Activated T-cell treated with anti-CD3 and anti-CD28 coated beads, Interleukin-2, amount 50 U/mL, for 48 hours (primary cell): Measurements from ENCODE around the gene SLC12A8.
A peak's percentile ranks its signal among the peaks of the same experiment; 100 is the strongest.

Source experiments
- DNase-seq, 2 experiments: peaks; one replicate each; pipeline ENCODE4 v3.0.0-alpha.2; 2020

Gene SLC12A8

DNA sequence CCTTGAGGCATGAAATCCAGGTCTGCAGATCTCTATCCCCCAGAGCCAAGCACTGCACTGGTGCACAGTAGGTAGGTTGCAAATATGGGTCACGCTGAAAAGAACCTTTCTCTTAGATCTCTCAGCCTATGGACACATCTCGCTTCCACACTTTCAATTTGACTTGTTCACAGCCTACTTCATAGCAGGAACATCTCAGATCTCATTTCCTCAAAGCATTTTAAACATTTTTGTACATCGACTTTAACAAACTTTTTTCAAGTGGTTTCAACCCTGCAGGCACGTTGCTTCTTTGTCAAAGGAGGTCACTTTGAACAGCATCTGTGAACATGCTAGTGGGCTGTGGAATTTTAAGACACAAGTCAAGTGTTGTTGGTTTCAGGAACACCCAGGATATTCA lies 76.0 kb downstream of the SLC12A8 start:
- DNase-seq: no peak

DNA sequence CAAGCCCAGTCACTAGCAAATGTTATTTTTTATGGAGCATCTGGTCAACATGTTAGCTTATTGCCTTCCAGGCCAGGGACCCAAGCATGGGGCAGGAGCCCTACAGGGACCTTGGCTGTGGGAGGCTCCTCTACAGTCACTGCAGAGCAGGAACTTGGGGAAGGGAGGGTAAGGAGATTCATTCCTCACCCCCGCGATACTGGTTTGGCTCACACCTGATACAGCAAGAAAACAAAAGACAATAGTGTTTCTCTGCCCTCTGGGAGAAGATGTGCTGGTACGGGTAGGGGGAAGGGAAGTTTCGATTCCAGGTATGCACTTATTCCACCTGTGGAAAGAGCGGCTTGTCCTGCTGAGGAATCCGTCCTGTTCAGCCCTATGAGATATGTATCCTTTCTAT lies 77.6 kb downstream of the SLC12A8 start:
- no peak for DNase-seq

DNA sequence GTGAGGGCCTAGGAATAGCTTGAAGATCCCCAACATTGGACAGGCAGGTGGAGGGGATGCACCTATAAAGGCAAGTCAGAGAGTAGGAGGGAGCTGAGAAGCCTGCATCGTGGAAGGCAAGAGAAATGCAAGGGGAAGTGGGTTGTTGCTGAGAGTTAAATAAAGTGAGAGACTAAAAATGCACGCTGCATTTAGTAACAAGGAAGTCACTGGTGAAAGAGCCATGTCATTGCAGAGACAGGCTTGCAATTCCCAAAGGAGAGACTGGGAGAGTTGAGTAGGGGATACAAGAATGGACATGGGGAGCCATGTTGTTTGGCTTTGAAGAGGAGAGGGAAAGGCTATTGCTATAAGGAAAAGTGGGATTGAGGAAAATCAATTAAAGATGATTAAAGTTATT lies 79.7 kb downstream of the SLC12A8 start:
- DNase-seq: no peak

DNA sequence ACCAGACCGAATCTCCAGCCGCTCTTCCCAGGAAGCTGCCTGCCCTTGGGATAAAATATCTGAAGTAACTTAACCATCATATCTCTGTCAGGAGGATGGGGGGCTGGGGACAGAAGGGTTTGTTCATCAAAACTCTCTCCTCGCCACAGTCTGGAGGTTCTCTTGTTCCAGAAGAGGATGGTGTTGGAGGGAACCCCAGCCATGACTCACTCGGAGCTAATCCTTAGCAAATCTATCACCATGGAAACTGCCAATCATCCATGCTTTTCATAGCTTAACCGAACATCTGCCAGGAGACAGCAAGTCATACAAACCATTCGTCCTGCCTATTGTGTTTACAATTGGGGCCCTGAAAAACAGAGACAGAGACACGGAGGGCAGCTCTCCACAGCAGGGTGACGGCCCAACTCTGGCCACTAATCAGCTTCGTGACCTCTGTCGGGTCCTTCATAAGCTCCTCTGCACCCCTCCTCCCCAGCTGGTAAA lies 83.0 kb downstream of the SLC12A8 start:
- DNase-seq: no peak

DNA sequence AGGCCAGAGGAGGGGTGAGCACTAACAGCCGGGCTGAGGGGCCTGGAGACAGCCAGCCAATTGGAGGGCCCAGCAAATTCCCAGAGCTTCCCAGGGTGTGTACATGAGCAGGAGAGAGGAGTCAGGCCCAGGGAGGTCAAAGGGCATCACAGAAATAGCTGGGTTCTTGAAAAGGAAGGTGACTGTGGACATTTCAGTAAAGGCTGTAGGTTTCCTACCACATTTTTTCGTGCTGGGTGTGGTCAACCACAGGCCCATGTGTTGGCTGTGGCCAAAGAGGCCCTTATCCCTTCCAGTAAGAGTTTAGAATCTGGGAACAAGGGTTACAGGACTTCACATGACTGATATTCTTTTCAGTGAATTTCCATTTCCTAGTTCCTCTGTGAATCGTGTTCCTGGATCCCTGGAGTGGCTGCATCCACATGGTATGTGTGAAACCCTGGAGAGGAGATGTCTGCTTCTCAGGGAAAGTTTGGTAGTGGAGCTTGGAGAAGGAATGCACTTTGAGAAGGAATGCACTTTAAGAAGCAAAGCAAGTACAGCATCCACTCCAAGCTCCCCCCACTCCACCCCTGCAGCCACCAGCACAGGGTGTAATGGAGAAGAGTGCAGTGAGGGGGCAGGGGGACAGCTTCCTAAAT lies 83.6 kb downstream of the SLC12A8 start:
- no peak for DNase-seq

DNA sequence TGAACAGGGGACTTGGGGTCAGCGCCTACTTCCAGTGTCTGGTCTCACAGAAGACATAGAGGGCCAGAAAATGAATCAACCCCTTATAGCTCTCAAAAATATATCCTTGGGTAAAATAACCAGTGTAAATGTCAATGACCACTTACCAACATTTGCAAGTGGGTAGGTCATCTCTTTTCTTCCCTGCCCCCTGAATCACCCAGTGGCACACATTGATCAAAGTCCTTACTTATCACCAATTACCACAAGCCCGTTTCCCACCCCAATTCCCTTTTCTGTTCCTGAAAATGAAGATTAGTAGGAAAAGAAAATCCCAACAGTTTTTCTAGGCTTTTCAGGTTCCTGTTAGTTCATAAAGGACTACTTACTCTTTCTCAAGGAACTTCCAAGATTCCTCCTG lies 86.2 kb downstream of the SLC12A8 start:
- no peak for DNase-seq

DNA sequence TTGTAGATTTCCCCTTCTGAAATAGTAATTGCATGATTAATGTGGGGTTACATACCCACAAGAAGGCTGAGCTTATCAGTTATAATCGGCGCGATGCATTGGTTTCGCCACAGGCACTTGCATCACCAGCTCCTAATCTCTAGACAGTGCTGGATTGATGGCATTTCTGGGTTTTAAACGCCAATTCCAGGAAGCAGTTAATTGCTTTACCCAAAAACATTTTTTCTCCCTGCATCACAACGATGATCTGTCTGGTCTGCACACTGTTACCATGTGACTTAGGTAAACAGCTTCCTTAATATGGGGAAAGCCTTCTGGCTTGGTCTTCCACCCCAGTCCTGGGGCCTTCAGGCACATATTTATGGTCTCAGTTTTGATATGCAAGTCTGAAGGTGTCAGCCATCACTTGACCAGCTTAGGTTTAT lies 86.7 kb downstream of the SLC12A8 start:
- peak in 1 of 2 experiments; percentile 60 for DNase-seq

DNA sequence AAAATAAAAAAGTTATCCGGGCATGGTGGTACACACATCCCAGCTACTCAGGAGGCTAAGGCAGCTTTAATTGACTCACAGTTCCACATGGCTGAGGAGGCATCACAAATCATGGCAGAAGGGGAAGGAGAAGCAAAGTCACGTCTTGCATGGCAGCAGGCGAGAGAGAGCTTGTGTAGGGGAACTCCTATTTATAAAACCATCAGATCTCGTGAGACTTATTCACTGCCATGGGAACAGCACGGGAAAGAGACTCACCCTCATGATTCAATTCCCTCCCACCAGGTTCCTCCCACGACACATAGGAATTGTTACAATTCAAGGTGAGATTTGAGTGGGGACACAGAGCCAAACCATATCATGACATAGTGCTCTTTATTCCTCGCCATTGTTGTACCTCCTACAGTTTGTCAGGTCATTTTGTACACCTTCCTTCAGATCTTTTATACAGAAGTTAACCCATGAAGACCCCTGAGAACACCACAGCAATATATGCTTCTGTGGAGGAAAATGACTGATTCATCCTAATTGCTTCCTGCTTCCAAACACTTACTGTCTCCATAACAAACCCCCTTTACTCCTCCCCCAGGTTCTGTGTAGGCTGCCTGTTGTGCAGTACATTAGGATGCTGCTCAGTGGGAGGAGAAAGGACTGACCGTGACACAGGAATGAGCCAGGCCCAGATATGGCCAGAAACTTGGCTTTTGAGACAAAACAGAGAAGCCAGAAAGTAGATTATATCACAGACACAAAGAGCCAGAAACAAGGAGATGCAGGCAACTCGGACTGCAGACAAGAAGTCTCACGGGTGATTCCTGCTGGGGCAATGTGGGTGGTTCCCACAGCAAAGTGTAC lies 88.9 kb downstream of the SLC12A8 start:
- DNase-seq: no peak

DNA sequence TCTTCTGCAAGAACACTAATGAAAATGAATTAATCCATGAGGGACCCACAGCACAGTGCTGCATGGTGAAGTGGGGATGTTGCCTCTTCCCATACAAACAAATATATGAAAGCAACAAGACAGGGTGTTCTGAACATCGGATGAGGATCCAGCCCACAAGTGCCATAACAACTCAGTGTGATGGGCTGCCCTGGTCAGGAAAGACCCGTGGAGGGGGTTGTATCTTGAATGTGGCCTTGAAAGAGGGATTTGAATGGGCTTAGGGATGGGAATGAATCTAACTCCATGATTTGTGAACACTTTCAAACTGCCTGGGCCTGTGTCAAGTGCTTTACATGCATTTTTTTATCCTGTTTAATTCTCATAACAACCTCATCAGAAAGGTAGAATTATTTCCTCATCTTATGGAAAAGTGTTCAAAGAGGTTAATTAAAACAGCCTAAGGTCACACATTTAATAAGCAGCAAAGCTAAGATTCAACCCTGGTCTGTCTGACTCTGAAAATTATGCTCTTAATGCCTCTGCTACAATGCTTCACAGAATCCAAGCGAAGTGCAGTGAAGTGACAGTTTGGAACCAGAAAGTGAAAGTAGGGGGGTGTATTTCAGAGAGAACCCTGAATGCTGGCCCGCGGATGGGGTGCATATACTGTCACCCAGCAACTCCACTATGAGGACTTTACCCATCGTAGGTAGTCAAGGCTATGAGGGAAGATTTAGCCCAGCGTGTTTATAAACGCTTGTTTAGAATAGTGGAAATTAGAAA lies 91.1 kb downstream of the SLC12A8 start:
- DNase-seq: no peak

DNA sequence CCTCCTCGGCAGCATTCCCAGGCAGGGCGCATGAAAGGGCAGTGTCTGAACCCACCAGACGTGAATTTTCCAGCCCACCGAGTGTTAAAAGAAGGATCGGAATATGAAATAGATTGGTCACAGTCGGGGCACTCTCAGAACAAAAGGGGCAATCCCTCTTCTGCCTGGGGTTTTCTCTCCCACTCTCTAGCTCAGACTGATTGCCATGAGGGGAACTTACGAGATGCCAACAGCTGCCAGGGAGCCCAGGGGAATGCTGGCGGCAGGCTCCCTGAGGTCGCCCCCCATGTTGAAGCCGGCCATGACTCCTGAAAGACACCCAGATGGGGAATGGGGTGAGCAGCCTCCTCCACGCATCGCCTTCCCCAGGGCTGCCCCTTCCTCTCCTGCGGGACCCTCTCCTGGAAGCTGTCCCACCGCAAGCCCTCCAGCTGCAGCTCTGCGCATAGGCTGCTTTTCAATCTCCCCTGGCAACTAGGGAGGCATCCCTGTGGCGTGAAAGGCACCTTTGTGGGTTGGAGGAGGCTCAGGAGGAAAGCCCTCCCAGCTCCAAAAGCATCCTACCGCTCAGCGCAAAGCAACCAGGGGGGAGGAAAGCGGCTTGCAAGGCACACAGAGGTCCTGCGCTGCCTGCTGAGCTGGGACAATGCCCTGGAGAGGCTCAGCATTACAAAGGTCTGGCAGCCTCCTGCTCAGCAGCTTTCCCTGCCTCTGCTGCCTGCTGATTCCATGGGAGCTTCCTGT lies 92.0 kb downstream of the SLC12A8 start:
- DNase-seq: no peak

DNA sequence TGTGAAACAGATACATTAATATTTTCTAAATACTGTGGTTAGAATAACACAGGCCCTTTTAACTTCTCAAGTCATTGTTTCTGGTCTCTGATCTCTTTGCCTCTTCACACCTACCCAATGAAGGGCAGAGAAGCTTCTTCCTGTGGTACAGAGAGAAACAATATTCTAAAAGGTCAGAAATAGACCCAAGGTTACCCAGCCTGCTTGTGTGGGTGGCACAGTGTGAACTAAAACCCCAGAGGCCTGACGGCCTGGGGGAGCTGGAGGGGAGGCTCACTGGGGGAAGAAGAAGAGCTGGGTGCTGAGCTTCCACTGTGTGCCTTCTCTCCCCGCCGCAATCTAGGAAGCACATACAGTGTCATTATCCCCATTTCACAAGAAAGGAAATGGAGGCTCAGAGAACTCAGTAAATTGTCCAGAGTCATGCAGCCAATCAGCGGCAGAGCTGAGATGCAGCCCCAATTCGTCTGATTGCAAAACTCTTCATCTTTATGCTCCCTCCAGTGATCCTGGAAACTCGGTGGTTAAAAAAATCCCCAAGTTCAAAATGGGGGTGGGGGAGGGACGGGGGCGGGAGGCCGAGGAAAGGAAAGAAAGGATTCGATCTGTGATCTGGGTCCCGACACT lies 92.7 kb downstream of the SLC12A8 start:
- DNase-seq: no peak

DNA sequence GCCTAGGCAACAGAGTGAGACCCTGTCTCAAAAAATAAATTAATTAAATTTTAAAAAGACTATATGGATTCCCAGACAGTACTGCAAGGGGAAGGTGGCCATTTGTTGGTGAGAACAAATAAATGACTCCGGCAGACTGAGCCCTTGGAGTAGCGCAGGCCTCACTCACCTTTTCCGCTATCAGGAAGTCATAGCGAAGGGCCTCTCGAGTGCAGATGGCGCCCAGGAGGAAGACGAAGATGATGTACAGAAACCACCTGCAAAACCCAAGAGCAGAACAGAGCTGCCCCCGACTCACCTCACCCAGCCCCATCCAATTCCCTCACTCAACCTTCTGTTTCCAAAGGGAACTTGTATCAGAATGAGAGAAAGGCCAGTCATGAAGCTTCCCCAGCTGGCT lies 93.9 kb downstream of the SLC12A8 start:
- no peak for DNase-seq

DNA sequence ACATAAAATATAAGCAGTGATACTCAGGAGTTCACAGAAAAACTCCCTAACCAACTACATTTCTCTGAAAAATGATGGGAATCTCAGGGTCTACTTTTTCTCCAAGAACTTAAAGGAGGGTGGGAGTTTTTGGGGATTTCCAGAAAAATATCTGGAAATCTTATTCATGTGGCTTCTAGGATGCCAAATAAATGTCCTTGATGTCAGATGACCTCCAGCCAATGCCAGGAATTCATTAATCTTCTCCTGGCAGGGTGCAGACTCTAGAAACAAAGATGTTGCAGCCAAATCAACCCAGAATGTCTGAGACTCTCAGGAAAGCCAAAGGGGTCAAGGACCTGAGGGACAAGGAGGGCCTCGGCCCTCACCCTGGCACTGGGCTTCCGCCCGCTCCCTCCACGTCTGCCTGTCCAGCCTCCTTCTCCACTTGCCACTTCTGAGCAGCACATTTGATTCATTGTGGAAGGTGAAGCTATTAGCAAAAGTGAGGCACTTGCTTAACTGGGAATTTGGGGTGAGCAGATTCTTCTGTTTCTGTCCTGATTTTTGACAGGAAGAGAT lies 94.8 kb downstream of the SLC12A8 start:
- no peak for DNase-seq

DNA sequence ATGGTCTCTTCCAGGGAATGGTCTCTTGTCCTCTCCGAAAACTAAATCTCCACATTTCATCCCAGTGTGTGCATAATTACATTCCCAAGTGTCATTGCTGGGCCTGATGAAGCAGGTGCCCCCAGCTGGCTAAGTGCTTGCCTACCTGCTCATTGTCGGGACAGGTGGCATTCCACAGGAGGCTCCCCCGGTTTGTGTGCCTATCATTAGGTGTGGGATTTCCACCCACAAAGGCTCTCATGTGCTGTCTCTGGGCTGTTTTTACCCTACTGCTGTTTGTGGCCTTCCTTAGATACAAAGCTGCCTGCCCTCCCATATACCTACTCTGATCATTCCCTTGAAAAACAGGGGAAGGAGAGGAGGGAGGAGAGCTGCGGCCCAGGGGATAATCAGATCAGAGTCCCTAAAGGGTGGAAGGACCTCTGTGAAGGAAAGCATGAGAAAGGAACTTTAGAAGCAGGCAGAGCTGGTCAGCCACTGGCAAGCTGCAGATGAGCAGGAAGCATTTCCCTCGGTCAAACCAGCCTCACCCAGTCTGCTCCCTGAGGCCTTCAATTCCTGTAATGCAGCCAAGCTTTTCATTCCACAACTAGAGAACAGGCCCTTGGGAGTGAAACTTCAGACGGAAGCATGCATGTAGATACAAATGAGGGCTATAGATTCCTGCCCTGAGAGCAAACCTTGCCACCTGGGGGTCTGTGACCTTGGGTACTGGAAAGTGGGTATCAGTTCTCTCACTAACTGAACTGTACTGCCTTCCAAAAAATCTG lies 96.1 kb downstream of the SLC12A8 start:
- no peak for DNase-seq

DNA sequence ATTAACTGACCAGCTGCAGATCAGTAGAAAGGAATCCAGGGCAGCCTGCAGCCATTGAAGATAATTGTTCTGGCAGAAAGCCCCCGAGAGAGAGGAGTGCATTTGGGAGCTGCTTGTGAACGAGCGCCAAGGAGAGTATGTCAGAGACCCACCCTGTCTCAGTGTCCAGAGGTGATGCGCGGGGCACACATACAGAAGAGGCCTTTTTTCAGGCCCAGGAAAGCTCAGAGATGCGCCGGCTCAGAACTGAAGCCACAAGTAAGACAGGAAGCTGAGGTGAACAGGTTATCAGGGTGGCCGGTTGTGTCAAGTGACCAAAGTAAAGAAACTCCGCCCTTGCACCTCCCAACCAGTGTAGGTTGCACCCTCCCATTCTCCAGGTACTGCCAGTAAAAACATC lies 96.9 kb downstream of the SLC12A8 start:
- DNase-seq: no peak

DNA sequence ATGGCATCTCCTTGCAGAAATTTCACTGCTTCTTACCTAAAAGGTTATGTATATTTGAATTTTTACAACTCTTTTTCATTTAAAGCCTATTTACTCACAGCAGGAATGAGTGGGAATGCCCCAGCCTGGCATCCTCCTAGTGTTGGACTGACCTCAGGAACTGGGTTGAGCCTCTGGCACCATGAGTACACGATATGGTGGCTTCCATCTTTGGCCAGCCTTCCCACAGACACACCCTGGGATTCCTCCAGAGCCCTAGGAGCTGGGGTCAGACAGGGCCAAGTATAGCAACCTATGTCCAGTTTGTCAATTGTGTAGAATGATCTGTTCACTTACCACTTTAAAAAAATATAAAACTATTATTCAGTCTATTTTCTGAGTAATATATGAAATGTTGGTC lies 99.6 kb downstream of the SLC12A8 start:
- no peak for DNase-seq

DNA sequence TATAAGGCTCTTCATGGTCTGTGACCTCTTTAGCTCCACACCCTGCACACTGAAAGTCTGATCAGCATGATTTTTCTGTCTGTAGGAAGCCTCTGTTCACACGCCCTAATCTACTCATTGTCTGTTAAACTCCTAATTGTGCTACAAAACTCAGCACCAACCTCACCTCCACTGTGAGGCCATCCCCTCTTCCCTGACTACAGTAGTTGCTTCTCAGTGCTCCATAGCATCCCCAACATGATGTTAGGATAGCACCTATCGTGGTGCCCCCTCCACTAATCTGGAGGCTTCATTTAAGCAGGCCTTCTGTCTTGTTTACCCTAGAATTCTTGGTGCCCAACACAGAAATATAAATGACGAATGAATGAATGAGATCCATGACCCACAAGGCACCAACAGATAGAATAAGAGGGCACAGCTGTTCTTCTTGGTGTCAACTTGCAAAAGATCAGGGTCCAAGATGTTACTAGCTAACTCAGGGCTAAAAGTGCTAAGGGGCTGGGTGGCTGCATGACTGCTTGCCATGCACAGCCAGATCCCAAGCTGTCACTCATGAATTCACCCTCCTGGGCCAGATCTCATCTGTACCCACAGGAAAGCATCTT lies 101.6 kb downstream of the SLC12A8 start:
- DNase-seq: peak in 1 of 2 experiments; percentile 39

DNA sequence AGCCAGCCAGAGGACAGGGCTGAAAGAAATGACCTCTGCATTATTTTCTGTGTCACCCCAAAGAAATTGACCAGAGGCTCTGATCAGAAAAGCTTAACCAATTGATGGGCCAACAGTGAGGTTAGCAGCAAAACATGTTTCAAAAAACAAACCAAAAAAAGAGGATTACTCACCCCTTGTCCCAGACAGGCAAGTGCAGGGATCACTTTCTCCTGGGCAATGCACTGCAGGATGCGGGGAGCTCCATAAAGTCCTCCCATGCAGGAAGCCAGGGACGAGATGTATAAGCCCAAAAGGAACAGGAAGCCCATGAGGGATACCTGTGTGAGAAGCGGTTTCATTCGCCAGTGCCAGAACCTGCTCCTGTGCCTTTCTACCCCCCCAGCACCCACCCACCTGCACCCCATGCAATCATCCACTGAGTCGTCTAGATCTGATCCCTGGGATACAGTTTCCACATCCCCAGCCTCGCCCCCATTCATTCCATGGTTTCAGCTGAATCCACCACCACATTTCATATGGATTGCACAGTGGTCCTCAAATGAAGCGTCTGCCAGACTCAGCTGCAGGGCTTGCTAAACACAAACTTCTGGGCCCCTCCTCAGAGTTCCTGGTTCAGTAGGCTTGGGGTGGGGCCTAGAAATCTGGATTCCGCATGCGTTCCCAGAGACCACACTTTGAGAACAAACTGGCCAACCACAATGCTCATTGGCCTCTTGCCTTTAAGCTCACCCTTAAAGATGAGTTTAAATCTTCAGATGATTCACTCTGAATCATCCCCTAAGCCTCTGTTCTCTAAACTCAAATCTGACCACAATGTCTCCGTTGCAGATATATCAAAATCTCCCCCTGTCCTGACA lies 102.3 kb downstream of the SLC12A8 start:
- DNase-seq: peak; percentile 54 to 57

DNA sequence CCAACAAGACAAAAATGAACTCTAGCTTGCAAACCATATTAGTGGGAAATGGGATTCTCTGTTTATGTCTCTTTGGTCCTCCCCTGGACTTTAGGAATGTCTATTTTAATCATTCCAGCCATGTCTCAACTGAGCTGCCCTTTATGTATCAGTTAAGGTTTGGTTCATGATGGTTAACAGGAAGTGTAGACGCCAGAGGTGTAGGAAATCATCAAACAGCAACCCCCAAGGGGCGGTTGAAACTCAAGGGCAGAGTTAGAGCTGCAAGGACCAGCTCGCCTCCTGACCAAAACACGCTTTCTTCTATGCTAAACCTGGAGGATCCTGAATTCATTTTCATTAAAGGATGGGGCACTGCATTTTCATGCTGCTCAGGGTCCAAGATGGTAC lies 103.0 kb downstream of the SLC12A8 start:
- DNase-seq: no peak
